Measurements from ENCODE around the gene DMWD.
A peak's percentile ranks its signal among the peaks of the same experiment; 100 is the strongest.

Gene DMWD, protein sequence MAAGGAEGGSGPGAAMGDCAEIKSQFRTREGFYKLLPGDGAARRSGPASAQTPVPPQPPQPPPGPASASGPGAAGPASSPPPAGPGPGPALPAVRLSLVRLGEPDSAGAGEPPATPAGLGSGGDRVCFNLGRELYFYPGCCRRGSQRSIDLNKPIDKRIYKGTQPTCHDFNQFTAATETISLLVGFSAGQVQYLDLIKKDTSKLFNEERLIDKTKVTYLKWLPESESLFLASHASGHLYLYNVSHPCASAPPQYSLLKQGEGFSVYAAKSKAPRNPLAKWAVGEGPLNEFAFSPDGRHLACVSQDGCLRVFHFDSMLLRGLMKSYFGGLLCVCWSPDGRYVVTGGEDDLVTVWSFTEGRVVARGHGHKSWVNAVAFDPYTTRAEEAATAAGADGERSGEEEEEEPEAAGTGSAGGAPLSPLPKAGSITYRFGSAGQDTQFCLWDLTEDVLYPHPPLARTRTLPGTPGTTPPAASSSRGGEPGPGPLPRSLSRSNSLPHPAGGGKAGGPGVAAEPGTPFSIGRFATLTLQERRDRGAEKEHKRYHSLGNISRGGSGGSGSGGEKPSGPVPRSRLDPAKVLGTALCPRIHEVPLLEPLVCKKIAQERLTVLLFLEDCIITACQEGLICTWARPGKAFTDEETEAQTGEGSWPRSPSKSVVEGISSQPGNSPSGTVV

DNA sequence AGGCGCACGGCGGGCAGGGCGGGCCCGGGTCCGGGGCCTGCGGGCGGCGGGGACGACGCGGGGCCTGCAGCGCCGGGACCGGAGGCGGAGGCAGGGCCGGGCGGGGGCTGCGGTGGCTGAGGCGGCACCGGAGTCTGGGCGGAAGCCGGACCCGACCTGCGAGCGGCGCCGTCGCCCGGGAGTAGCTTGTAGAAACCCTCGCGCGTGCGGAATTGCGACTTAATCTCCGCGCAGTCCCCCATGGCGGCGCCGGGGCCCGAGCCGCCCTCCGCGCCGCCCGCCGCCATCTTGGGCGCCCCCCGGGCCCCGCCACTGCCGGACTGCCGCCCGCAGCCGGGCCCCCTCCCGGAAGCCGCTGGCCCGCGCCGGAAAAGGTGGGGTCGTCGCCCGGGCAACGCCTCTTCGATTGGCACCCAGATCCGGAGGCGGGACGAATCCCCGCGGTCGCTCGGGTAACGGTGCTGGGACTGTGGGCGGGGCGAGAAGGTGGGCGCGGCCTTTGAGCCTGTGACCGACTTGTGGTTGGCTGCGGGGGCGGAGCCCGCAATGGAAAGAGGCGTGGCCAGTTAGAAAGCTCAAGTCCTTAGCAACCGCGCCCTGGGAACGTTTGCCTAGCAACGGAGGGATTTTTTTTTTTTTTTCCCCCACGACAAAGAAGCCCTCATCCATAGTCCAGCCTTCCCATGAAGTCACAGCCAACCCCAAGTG is at the start of gene DMWD:
DMWD (minus strand) TSS at position 376 of the 708 bp plus-strand sequence; CDS start at position 287, 89 bp downstream.
- Mint-ChIP-seq H3K4me3 (peak within 1 kb of the TSS; percentile 92), H3K4me1 (ENCODE audit: low read depth) (peaks cover 33% of the 10 kb centered on the region), H3K27me3 (peaks cover 20% of the 10 kb centered on the region), H3K27ac (peak within 1 kb of the TSS; percentile 81), H3K36me3 (ENCODE audit: low read depth) (peaks cover 22% of the 10 kb centered on the region), H3K9me3 (no peaks in the 10 kb centered on the region)

DNA sequence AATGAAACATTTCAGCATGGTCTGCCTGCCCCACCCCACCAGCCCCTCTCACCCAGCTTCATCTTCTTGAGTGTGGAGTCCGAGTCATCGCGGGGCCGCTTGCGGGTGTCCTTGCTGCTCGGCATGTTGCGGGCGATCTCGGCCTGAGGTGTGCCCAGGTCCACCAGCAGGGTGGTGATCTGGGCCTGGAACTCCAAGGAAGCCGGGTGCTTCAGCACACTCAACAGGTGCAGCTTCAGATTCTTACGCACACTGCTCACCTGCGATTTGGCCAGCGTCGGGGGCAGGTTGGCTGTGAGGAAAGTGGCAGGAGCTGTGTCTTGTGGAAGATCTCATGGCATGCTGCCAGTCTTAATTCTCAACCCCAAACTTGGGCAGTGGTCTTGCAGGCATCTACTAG is 49.6 kb upstream of the DMWD start:
- H3K27ac Mint-ChIP-seq, result no peak overlapping the region
- peaks cover 78% of the 10 kb centered on the region for H3K36me3 Mint-ChIP-seq (ENCODE audit: low read depth)
- no peak overlapping the region for H3K4me3 Mint-ChIP-seq
- no peaks in the 10 kb centered on the region for H3K27me3 Mint-ChIP-seq
- H3K4me1 Mint-ChIP-seq (ENCODE audit: low read depth), result no peaks in the 10 kb centered on the region
- no peaks in the 10 kb centered on the region for H3K9me3 Mint-ChIP-seq

GRCh38 chr19:45834970-45835369 is 42.3 kb upstream of the DMWD start:
- no peak overlapping the region for H3K27ac Mint-ChIP-seq
- no peaks in the 10 kb centered on the region for H3K4me1 Mint-ChIP-seq (ENCODE audit: low read depth)
- H3K4me3 Mint-ChIP-seq, result no peak overlapping the region
- peaks cover 74% of the 10 kb centered on the region for H3K36me3 Mint-ChIP-seq (ENCODE audit: low read depth)
- H3K27me3 Mint-ChIP-seq, result no peaks in the 10 kb centered on the region
- no peaks in the 10 kb centered on the region for H3K9me3 Mint-ChIP-seq

DNA sequence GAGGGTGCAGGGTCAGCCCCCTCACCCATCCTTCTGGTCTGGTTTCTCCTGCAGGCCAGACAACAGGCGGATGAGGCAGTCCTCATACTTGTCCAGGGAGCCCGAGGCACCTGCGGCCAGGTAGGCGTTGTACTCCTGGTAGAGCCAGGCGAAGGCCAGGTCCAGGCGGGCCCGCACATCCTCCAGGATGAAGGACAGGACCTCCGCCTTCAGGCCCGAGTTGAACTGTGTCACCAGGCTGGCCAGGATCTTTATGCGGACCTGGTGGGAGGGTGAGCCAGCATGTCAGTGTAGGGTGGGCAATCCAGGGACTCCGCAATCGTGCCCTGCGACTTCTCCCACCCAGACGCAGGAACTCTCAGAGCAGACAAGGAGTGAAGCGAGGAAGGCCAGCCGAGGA is 36.3 kb upstream of the DMWD start:
- no peaks in the 10 kb centered on the region for H3K27me3 Mint-ChIP-seq
- no peak overlapping the region for H3K27ac Mint-ChIP-seq
- peaks cover 60% of the 10 kb centered on the region for H3K36me3 Mint-ChIP-seq (ENCODE audit: low read depth)
- H3K4me1 Mint-ChIP-seq (ENCODE audit: low read depth), result no peaks in the 10 kb centered on the region
- no peaks in the 10 kb centered on the region for H3K9me3 Mint-ChIP-seq
- H3K4me3 Mint-ChIP-seq, result no peak overlapping the region

GRCh38 chr19:45828523-45828922 is 35.9 kb upstream of the DMWD start:
- Mint-ChIP-seq H3K9me3 (no peaks in the 10 kb centered on the region), H3K4me1 (ENCODE audit: low read depth) (no peaks in the 10 kb centered on the region), H3K27ac (no peak overlapping the region), H3K36me3 (ENCODE audit: low read depth) (peaks cover 60% of the 10 kb centered on the region), H3K27me3 (no peaks in the 10 kb centered on the region), H3K4me3 (no peak overlapping the region)

GRCh38 chr19:45827459-45828093 is 34.9 kb upstream of the DMWD start:
- Mint-ChIP-seq H3K27me3 (no peaks in the 10 kb centered on the region), H3K36me3 (ENCODE audit: low read depth) (peaks cover 63% of the 10 kb centered on the region), H3K27ac (no peak overlapping the region), H3K4me3 (no peak overlapping the region), H3K4me1 (ENCODE audit: low read depth) (no peaks in the 10 kb centered on the region), H3K9me3 (no peaks in the 10 kb centered on the region)

- Mint-ChIP-seq H3K9me3 (no peaks in the 10 kb centered on the region), H3K4me1 (ENCODE audit: low read depth) (no peaks in the 10 kb centered on the region), H3K4me3 (no peak overlapping the region), H3K36me3 (ENCODE audit: low read depth) (peaks cover 58% of the 10 kb centered on the region), H3K27ac (no peak overlapping the region), H3K27me3 (no peaks in the 10 kb centered on the region)
These were observed 34.3 kb upstream of the DMWD start for GRCh38 chr19:45826934-45827333.

DNA sequence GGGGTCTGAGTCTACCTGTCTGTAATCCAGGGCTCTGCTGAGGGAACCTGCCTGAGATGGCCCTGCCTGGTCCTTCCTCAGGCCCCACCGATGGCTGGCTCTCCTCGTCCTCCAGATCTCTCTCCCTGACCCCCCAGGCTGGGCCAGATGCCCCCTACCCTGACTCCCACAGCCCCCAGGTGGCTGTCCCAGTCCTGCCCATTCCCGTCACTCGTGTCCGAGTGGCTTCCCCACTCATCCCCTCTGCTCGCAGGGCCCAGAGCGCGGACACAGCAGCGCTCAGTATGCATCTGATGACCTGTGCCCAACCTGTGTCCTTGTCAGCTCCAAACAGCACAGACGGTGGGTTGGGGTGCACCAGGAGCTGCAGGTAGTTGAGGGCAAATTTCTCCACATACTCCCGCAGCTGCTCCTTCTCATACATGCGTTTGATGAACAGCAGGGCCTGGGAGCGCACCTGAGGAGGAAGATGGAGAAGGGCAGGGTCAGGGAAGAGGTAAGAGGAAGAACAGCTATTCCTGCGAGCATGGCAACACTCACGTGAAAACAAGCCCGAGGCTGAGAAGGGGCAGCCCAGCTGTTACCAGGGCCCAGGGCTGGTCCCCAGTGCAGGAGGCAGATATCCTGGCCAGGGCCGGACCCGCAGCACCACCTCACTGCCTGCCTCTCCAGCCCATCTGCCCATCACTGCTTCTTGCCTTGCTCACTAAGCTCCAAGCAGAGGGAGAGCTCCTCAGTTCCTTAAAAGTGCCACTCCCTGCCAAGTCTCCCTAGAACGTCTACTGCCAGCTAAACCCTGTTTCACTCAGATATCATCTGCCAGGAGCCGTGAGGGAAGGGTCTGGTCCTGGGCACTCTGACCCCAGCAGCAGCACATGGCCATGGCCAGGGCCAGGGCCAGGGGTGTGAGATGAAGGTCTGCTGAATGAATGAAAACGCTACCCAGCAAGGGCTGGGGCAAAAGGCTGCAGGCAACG is 33.6 kb upstream of the DMWD start:
- H3K4me3 Mint-ChIP-seq, result no peak overlapping the region
- H3K9me3 Mint-ChIP-seq, result no peaks in the 10 kb centered on the region
- H3K36me3 Mint-ChIP-seq (ENCODE audit: low read depth), result peaks cover 53% of the 10 kb centered on the region
- H3K27me3 Mint-ChIP-seq, result no peaks in the 10 kb centered on the region
- H3K4me1 Mint-ChIP-seq (ENCODE audit: low read depth), result no peaks in the 10 kb centered on the region
- no peak overlapping the region for H3K27ac Mint-ChIP-seq

GRCh38 chr19:45825263-45825605 is 32.6 kb upstream of the DMWD start:
- Mint-ChIP-seq H3K27me3 (no peaks in the 10 kb centered on the region), H3K4me1 (ENCODE audit: low read depth) (peaks cover 1% of the 10 kb centered on the region), H3K9me3 (no peaks in the 10 kb centered on the region), H3K36me3 (ENCODE audit: low read depth) (peaks cover 47% of the 10 kb centered on the region), H3K4me3 (no peak overlapping the region), H3K27ac (no peak overlapping the region)

DNA sequence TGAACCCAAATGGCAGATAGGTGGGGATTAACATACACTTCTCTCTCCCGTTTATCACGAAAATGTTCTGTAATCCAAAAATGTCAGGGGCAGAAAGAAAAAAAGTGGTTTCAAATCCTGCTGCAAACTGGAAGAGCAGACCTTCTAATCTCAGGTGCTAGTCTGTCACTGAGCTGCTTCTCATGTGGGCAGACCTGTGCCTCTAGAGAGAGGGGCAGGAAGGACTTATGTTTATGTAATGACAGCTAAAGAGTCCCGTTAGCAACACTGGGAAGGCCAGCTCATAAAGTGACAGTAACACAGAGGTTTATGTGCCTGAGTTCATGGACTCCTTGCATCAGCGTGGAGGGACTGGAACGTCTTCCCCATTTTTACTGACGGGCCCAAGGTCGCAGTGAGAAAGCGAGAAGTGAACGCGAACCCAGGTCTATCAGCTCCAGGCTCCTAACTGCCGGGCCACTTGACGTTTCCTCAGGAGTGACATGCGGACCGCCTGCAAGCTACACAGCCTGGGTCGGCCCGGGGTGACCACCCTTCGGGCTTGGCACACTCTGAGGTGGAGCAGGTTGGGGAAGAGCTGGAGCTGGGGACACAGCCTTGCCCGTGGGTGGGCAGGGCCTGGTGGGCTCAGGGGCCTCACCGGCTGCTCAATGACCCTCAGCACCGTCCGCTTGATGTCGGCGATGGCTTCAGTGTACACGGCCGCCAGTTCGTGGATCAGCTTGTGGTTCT is 32.1 kb upstream of the DMWD start:
- H3K9me3 Mint-ChIP-seq, result no peaks in the 10 kb centered on the region
- H3K36me3 Mint-ChIP-seq (ENCODE audit: low read depth), result peaks cover 44% of the 10 kb centered on the region
- no peak overlapping the region for H3K4me3 Mint-ChIP-seq
- no peaks in the 10 kb centered on the region for H3K27me3 Mint-ChIP-seq
- no peak overlapping the region for H3K27ac Mint-ChIP-seq
- peaks cover 2% of the 10 kb centered on the region for H3K4me1 Mint-ChIP-seq (ENCODE audit: low read depth)

GRCh38 chr19:45824041-45824471 is 31.4 kb upstream of the DMWD start:
- H3K36me3 Mint-ChIP-seq (ENCODE audit: low read depth), result peaks cover 37% of the 10 kb centered on the region
- H3K27me3 Mint-ChIP-seq, result no peaks in the 10 kb centered on the region
- H3K27ac Mint-ChIP-seq, result no peak overlapping the region
- no peak overlapping the region for H3K4me3 Mint-ChIP-seq
- peaks cover 2% of the 10 kb centered on the region for H3K4me1 Mint-ChIP-seq (ENCODE audit: low read depth)
- H3K9me3 Mint-ChIP-seq, result no peaks in the 10 kb centered on the region

GRCh38 chr19:45823182-45823581 is 30.5 kb upstream of the DMWD start:
- H3K4me1 Mint-ChIP-seq (ENCODE audit: low read depth), result peaks cover 2% of the 10 kb centered on the region
- no peaks in the 10 kb centered on the region for H3K27me3 Mint-ChIP-seq
- H3K27ac Mint-ChIP-seq, result no peak overlapping the region
- H3K36me3 Mint-ChIP-seq (ENCODE audit: low read depth), result peaks cover 28% of the 10 kb centered on the region
- H3K4me3 Mint-ChIP-seq, result no peak overlapping the region
- H3K9me3 Mint-ChIP-seq, result no peaks in the 10 kb centered on the region

DNA sequence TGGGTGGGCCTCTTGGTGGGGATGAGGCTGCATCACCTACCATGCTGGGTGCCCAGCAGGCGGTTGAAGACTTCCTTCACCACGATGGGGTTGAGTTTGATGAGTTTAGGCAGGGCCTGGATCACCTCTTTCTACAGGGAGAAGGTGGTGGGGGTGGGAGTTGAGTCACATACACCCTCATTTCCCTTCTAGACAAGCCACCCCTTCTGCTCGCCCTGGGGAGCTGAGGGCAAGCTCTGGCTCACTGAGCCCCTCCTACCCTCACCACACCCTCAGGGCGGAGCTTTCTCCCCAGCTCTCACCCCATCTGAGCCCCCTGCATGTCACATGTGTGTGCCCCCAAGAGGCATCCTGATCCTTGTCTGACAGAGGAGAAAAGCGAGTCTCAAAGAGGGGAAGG is 30.1 kb upstream of the DMWD start:
- no peak overlapping the region for H3K27ac Mint-ChIP-seq
- peaks cover 2% of the 10 kb centered on the region for H3K4me1 Mint-ChIP-seq (ENCODE audit: low read depth)
- H3K27me3 Mint-ChIP-seq, result no peaks in the 10 kb centered on the region
- no peaks in the 10 kb centered on the region for H3K9me3 Mint-ChIP-seq
- H3K36me3 Mint-ChIP-seq (ENCODE audit: low read depth), result peaks cover 25% of the 10 kb centered on the region
- no peak overlapping the region for H3K4me3 Mint-ChIP-seq

Data from stimulated activated naive CD8-positive, alpha-beta T cell treated with anti-CD3 and anti-CD28 coated beads, Interleukin-15, Interleukin-2, amounts not matched to agents 100 ng/mL and 50 ng/mL, for 24 hours (primary cell).